OCI-LY1 (cell line): ENCODE results near the gene PDGFA.

Source experiments
- H2AFZ ChIP-seq: fragments of 200-600 bp; sonication (generic), shearing (Covaris generic); 2 replicates; pipeline ENCODE4 v1.6.0; 2014; ENCODE audit warnings: antibody characterized with exemption, mild to moderate bottlenecking, low read length
- H3F3A ChIP-seq: fragments of 200-600 bp; sonication (generic), shearing (Covaris generic); 2 replicates; pipeline ENCODE4 v1.6.0; 2014; ENCODE audit warnings: mild to moderate bottlenecking, antibody characterized with exemption, low read length, moderate library complexity; ENCODE audit not compliant: insufficient read depth
- H3K27ac ChIP-seq: fragments of 200-600 bp; sonication (generic); 2 replicates; pipeline ENCODE4 v1.5.1; 2014; ENCODE audit warnings: low read length, mixed run types, mild to moderate bottlenecking, low read depth; ENCODE audit not compliant: poor library complexity, severe bottlenecking
- H3K27me3 ChIP-seq: fragments of 200-600 bp; sonication (generic); 2 replicates; pipeline ENCODE4 v1.6.0; 2014; ENCODE audit warnings: antibody characterized with exemption, mild to moderate bottlenecking, low read length, moderate library complexity; ENCODE audit not compliant: insufficient read depth
- H3K36me3 ChIP-seq: fragments of 200-600 bp; sonication (generic); 2 replicates; pipeline ENCODE4 v1.6.1; 2014; ENCODE audit warnings: mild to moderate bottlenecking, antibody characterized with exemption, low read length, moderate library complexity, mixed read lengths; ENCODE audit not compliant: insufficient read depth
- H3K4me1 ChIP-seq: fragments of 200-600 bp; sonication (generic); 2 replicates; pipeline ENCODE4 v1.5.1; 2014; ENCODE audit warnings: mild to moderate bottlenecking, low read length, moderate library complexity; ENCODE audit not compliant: insufficient read depth, severe bottlenecking
- H3K4me2 ChIP-seq: fragments of 200-600 bp; sonication (generic), shearing (Covaris generic); 2 replicates; pipeline ENCODE4 v1.6.1; 2014; ENCODE audit warnings: low read length
- H3K4me3 ChIP-seq: fragments of 200-600 bp; sonication (generic); 2 replicates; pipeline ENCODE4 v1.5.1; 2014; ENCODE audit warnings: low read length, low read depth, mild to moderate bottlenecking, mixed read lengths; ENCODE audit not compliant: poor library complexity, severe bottlenecking
- H3K79me2 ChIP-seq: fragments of 200-600 bp; shearing (Covaris generic); 2 replicates; pipeline ENCODE4 v1.6.1; 2016; ENCODE audit warnings: mixed run types, low read length, mixed read lengths; ENCODE audit not compliant: insufficient read depth
- H3K9ac ChIP-seq: fragments of 200-600 bp; sonication (generic), shearing (Covaris generic); 2 replicates; pipeline ENCODE4 v1.6.1; 2014; ENCODE audit warnings: mild to moderate bottlenecking, low read length, mixed read lengths
- H3K9me2 ChIP-seq: fragments of 200-600 bp; sonication (generic), shearing (Covaris generic); 2 replicates; pipeline ENCODE4 v1.6.1; 2014; ENCODE audit warnings: low read depth, mild to moderate bottlenecking, low read length, mixed read lengths
- H3K9me3 ChIP-seq: fragments of 200-600 bp; shearing (Covaris generic); 2 replicates; pipeline ENCODE4 v1.6.1; 2014; ENCODE audit warnings: low read length, mixed read lengths
- H4K20me1 ChIP-seq: fragments of 200-600 bp; sonication (generic), shearing (Covaris generic); 2 replicates; pipeline ENCODE4 v1.6.0; 2016; ENCODE audit warnings: mild to moderate bottlenecking, low read length; ENCODE audit not compliant: insufficient read depth
- CTCF ChIP-seq: fragments of 200-600 bp; sonication (generic), shearing (Covaris generic); IDR thresholded peaks from 2 replicates; pipeline ENCODE4 v1.5.1; 2017; ENCODE audit warnings: mild to moderate bottlenecking, antibody characterized with exemption, low read length, moderate library complexity, mixed read lengths
- EZH2 ChIP-seq: fragments of 200-600 bp; sonication (generic), shearing (Covaris generic); IDR thresholded peaks from 2 replicates; pipeline ENCODE4 v1.8.0; 2017; ENCODE audit warnings: borderline replicate concordance, mixed run types, mild to moderate bottlenecking, antibody characterized with exemption, low read length, moderate library complexity, mixed read lengths

The PDGFA gene

GRCh38 chr7:480531-481218, 39.0 kb downstream of the PDGFA start:
- H3K9me2 ChIP-seq, result no peaks in the 10 kb centered on the region
- no peak overlapping the region for H3K4me2 ChIP-seq
- no peaks in the 10 kb centered on the region for H3K79me2 ChIP-seq
- no peaks in the 10 kb centered on the region for H3K36me3 ChIP-seq
- H3F3A ChIP-seq, result no peaks in the 10 kb centered on the region
- no peaks in the 10 kb centered on the region for H3K4me1 ChIP-seq
- no peak overlapping the region for H2AFZ ChIP-seq
- no peak overlapping the region for H3K27ac ChIP-seq
- H3K4me3 ChIP-seq, result no peak overlapping the region
- TF ChIP-seq EZH2 (no peak), CTCF (no peak)
- no peaks in the 10 kb centered on the region; the same call in 1 of the 2 replicates for H3K27me3 ChIP-seq
- no peaks in the 10 kb centered on the region for H4K20me1 ChIP-seq
- H3K9ac ChIP-seq, result no peak overlapping the region
- no peaks in the 10 kb centered on the region for H3K9me3 ChIP-seq

- H3K9ac ChIP-seq, result no peak overlapping the region
- no peaks in the 10 kb centered on the region for H3K9me2 ChIP-seq
- no peak overlapping the region for H3K4me2 ChIP-seq
- no peak overlapping the region for H3K27ac ChIP-seq
- TF ChIP-seq EZH2, result no peak
- no peak for TF ChIP-seq CTCF
- no peaks in the 10 kb centered on the region for H3K9me3 ChIP-seq
- H3K4me3 ChIP-seq, result no peak overlapping the region
- no peak overlapping the region for H2AFZ ChIP-seq
- H3K27me3 ChIP-seq, result no peaks in the 10 kb centered on the region; the same call in 1 of the 2 replicates
- H4K20me1 ChIP-seq, result no peaks in the 10 kb centered on the region
- H3K4me1 ChIP-seq, result no peaks in the 10 kb centered on the region
- no peaks in the 10 kb centered on the region for H3K36me3 ChIP-seq
- H3F3A ChIP-seq, result no peaks in the 10 kb centered on the region
- H3K79me2 ChIP-seq, result no peaks in the 10 kb centered on the region
These were observed 39.6 kb downstream of the PDGFA start for GRCh38 chr7:479948-480499.

- Histone ChIP-seq H3K4me3 (no peak overlapping the region), H3K9ac (no peak overlapping the region), H3F3A (no peaks in the 10 kb centered on the region), H3K9me2 (no peaks in the 10 kb centered on the region), H3K79me2 (no peaks in the 10 kb centered on the region), H3K27me3 (no peaks in the 10 kb centered on the region; the same call in 1 of the 2 replicates), H3K4me1 (no peaks in the 10 kb centered on the region), H2AFZ (no peak overlapping the region), H4K20me1 (no peaks in the 10 kb centered on the region), H3K27ac (no peak overlapping the region), H3K4me2 (no peak overlapping the region), H3K9me3 (no peaks in the 10 kb centered on the region), H3K36me3 (no peaks in the 10 kb centered on the region)
- TF ChIP-seq CTCF, result no peak
- no peak for TF ChIP-seq EZH2
These were observed 40.3 kb downstream of the PDGFA start for GRCh38 chr7:479115-479947.
